ENCODE measurements around the gene MS4A15.

MS4A15 gene

DNA sequence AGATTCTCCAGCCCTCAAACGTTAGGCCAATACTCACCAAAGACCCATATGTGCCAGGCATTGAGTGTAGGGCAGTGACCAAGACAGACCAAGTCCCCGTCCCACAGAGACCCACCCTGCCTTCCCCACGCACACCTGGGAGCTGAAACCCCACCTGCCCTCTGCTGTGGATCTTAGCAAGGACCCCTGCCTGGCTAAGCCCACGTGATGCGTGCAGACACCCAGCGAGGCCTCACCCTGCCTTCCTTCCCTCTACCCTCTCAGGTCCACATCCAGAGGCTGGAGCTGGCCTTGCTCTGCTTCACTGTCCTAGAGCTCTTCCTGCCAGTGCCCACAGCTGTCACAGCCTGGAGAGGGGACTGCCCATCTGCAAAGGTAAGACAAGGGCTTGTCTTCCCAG is 38.6 kb downstream of the MS4A15 start:
- ChIA-PET CTCF (interaction anchor here (1.6 kb wide), 1 partner anchor 36 kb away, joined by 5 read pairs; no protein-coding TSS in a partner anchor), POLR2A (no interaction called here)
- TF ChIP-seq ARNT (IDR thresholded peaks at IDR 0.05), result no peak
- TF ChIP-seq SUZ12 (IDR thresholded peaks at IDR 0.05), result no peak
- no peak for TF ChIP-seq SP1 (IDR thresholded peaks at IDR 0.05)
- no peak for TF ChIP-seq CTBP1 (IDR thresholded peaks at IDR 0.05; ENCODE audit: borderline replicate concordance)
- TF ChIP-seq FOXK2 (IDR thresholded peaks at IDR 0.05), result no peak
- TF ChIP-seq LEF1 (IDR thresholded peaks at IDR 0.05; ENCODE audit: borderline replicate concordance), result no peak
- TF ChIP-seq ZNF384 (IDR thresholded peaks at IDR 0.05), result no peak
- TF ChIP-seq L3MBTL2 (conservative IDR thresholded peaks at IDR 0.05), result no peak
- TF ChIP-seq BHLHE40 (IDR thresholded peaks at IDR 0.05; ENCODE audit: borderline replicate concordance), result no peak
- no peak for TF ChIP-seq TARDBP (IDR thresholded peaks at IDR 0.05)
- TF ChIP-seq NFRKB (IDR thresholded peaks at IDR 0.05), result no peak
- DNase-seq (ENCODE audit: extremely low spot score), result no peak

DNA sequence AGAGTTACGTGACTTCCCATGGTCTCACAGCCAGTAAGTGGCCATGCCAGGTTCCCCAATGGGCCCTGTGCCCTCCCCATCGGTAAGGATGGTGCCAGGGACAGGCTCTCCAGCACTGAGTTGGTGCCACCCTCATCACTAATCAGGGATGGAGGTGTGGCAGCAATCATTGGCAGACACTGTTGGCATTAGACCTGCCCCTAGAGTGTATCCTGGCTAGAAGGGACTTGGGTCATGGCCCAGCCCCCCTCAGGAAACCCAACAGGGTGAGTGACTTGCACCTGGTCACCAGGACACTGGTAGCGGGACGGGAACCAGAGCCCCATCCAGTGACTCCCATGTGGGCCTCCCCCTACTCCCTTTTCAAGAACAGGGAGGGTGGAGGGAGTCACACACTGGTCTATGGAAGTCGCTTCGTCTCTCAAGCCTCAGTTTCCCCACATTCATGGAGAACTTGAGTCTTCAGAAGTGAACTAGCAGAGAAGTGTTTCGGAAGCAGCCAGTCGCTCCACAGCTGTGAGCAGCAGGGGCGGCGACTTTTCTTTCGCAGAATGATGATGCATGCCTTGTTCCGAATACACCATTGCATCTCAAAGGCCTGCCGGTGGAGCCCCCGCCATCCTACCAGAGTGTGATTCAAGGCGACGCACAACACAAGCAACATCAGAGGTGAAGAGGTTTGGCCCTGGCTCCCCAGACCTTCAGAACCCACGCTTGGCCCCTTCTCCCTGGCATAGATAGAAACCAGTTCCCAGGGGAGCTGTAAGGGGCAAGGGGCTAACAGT is 41.4 kb downstream of the MS4A15 start:
- POLR2A ChIA-PET, result no interaction called here
- CTCF ChIA-PET, result no interaction called here
- no peak for DNase-seq (ENCODE audit: extremely low spot score)

DNA sequence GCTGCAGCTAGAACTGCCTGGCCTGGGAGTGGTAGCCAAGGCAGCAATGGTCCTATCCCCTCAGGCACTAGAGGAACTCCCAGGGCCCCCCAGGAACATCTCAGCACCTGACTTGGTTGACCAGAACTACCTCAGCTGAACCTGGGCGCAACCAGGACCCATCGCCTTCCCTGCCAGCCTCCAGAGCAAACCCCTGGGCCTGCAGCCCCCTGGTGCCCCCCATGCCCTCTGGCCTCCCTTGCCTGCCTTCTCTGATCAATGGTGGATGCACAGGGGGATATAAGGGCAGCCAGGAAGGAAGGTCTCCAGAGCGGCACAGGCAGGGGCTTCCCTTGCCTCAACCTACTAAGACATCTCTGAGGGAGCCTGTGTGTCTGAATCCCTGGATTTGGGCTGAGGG is 42.0 kb downstream of the MS4A15 start:
- DNase-seq (ENCODE audit: extremely low spot score), result no peak
- TF ChIP-seq HDGF (IDR thresholded peaks at IDR 0.05; ENCODE audit: borderline replicate concordance), result no peak
- TF ChIP-seq SUZ12 (IDR thresholded peaks at IDR 0.05), result no peak
- TF ChIP-seq TARDBP (IDR thresholded peaks at IDR 0.05), result no peak
- no peak for TF ChIP-seq SP1 (IDR thresholded peaks at IDR 0.05)
- TF ChIP-seq FOXA1 (IDR thresholded peaks at IDR 0.05), result no peak
- TF ChIP-seq CTBP1 (IDR thresholded peaks at IDR 0.05; ENCODE audit: borderline replicate concordance), result no peak
- TF ChIP-seq ELF4 (IDR thresholded peaks at IDR 0.05), result no peak
- no peak for TF ChIP-seq L3MBTL2 (conservative IDR thresholded peaks at IDR 0.05)
- no peak for TF ChIP-seq LEF1 (IDR thresholded peaks at IDR 0.05; ENCODE audit: borderline replicate concordance)
- no peak for TF ChIP-seq ZNF384 (IDR thresholded peaks at IDR 0.05)
- TF ChIP-seq FOXM1 (IDR thresholded peaks at IDR 0.05; ENCODE audit: borderline replicate concordance), result no peak
- TF ChIP-seq BHLHE40 (IDR thresholded peaks at IDR 0.05; ENCODE audit: borderline replicate concordance), result no peak
- TF ChIP-seq, protein P1, sequence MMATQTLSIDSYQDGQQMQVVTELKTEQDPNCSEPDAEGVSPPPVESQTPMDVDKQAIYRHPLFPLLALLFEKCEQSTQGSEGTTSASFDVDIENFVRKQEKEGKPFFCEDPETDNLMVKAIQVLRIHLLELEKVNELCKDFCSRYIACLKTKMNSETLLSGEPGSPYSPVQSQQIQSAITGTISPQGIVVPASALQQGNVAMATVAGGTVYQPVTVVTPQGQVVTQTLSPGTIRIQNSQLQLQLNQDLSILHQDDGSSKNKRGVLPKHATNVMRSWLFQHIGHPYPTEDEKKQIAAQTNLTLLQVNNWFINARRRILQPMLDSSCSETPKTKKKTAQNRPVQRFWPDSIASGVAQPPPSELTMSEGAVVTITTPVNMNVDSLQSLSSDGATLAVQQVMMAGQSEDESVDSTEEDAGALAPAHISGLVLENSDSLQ (IDR thresholded peaks at IDR 0.05), result no peak
- no peak for TF ChIP-seq FOXK2 (IDR thresholded peaks at IDR 0.05)
- no peak for TF ChIP-seq NFRKB (IDR thresholded peaks at IDR 0.05)
- TF ChIP-seq ARNT (IDR thresholded peaks at IDR 0.05), result no peak
- POLR2A ChIA-PET, result no interaction called here
- CTCF ChIA-PET, result no interaction called here

More for the DNA sequence above, 41.4 kb downstream of the MS4A15 start:
- no peak for TF ChIP-seq ARNT (IDR thresholded peaks at IDR 0.05)
- no peak for TF ChIP-seq ELF4 (IDR thresholded peaks at IDR 0.05)
- no peak for TF ChIP-seq HDGF (IDR thresholded peaks at IDR 0.05; ENCODE audit: borderline replicate concordance)
- TF ChIP-seq FOXA1 (IDR thresholded peaks at IDR 0.05), result no peak
- no peak for TF ChIP-seq TARDBP (IDR thresholded peaks at IDR 0.05)
- TF ChIP-seq LEF1 (IDR thresholded peaks at IDR 0.05; ENCODE audit: borderline replicate concordance), result no peak
- no peak for TF ChIP-seq L3MBTL2 (conservative IDR thresholded peaks at IDR 0.05)

DNA sequence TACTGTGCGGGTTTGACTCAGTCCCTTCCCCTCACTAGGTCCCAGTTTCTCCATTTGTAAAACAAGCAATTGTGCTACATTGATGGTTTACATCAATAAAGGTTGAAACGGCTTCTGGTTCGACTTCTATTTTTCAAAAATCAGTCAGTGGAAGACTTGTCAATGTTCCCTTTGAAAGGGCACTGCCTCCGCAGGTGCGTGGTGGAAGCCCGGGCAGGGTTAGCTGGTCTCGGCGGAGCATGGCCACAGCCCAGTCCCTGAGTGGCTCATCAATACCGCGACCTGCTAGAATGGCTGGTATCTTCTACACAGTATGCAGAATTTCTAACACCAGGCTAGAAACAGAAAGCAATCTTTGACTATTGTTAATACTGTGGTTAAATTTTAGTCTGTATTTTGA is 44.5 kb downstream of the MS4A15 start:
- DNase-seq (ENCODE audit: extremely low spot score), result no peak
- CTCF ChIA-PET, result no interaction called here
- TF ChIP-seq SUZ12 (IDR thresholded peaks at IDR 0.05) (no peak), FOXM1 (IDR thresholded peaks at IDR 0.05; ENCODE audit: borderline replicate concordance) (no peak), LEF1 (IDR thresholded peaks at IDR 0.05; ENCODE audit: borderline replicate concordance) (no peak), TARDBP (IDR thresholded peaks at IDR 0.05) (no peak), ARNT (IDR thresholded peaks at IDR 0.05) (no peak), ZNF384 (IDR thresholded peaks at IDR 0.05) (no peak), BHLHE40 (IDR thresholded peaks at IDR 0.05; ENCODE audit: borderline replicate concordance) (no peak), L3MBTL2 (conservative IDR thresholded peaks at IDR 0.05) (no peak), FOXK2 (IDR thresholded peaks at IDR 0.05) (no peak), ELF4 (IDR thresholded peaks at IDR 0.05) (no peak), SP1 (IDR thresholded peaks at IDR 0.05) (no peak), NFRKB (IDR thresholded peaks at IDR 0.05) (no peak), HDGF (IDR thresholded peaks at IDR 0.05; ENCODE audit: borderline replicate concordance) (no peak)
- TF ChIP-seq, protein P1 (IDR thresholded peaks at IDR 0.05), result no peak
- POLR2A ChIA-PET, result no interaction called here

DNA sequence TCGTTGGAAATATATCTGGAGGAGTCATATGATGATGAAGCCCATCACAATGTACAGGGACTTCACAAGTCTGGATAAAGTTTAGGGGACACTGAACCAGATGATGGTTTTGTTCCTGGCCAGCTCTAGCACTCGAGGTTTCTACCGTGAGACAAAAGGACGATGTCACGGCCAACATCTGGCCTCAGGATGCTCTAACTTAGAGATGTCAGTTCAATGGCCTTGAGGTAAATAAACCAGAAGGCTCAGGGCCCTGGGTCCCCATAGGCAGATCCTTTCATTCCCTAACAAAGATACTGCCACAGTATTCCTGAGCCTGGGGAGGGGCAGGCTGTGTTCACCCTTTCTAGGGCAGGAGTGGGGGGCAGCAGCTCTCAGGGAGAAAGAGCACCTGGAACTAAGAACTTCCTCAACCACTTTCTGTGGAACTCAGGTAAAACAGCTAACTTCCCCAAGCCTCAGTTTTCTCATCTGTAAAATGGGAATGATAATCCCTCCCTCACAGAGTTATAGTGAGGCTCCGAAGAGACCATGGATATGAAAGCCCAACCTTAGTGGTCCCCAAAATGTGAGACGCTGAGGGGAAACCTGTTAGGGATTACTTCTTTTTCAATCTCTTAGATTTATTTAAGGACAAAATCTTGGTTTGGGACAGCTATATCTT is 46.7 kb downstream of the MS4A15 start:
- TF ChIP-seq BHLHE40 (IDR thresholded peaks at IDR 0.05; ENCODE audit: borderline replicate concordance), result no peak
- TF ChIP-seq CTBP1 (IDR thresholded peaks at IDR 0.05; ENCODE audit: borderline replicate concordance), result no peak
- TF ChIP-seq FOXA1 (IDR thresholded peaks at IDR 0.05), result no peak
- TF ChIP-seq NFRKB (IDR thresholded peaks at IDR 0.05), result no peak
- TF ChIP-seq, protein P1 (IDR thresholded peaks at IDR 0.05), result no peak
- TF ChIP-seq ARNT (IDR thresholded peaks at IDR 0.05), result no peak
- no peak for TF ChIP-seq LEF1 (IDR thresholded peaks at IDR 0.05; ENCODE audit: borderline replicate concordance)
- no peak for TF ChIP-seq FOXK2 (IDR thresholded peaks at IDR 0.05)
- TF ChIP-seq SP1 (IDR thresholded peaks at IDR 0.05), result no peak
- no peak for TF ChIP-seq L3MBTL2 (conservative IDR thresholded peaks at IDR 0.05)
- POLR2A ChIA-PET, result no interaction called here
- CTCF ChIA-PET, result no interaction called here
- no peak for DNase-seq (ENCODE audit: extremely low spot score)

DNA sequence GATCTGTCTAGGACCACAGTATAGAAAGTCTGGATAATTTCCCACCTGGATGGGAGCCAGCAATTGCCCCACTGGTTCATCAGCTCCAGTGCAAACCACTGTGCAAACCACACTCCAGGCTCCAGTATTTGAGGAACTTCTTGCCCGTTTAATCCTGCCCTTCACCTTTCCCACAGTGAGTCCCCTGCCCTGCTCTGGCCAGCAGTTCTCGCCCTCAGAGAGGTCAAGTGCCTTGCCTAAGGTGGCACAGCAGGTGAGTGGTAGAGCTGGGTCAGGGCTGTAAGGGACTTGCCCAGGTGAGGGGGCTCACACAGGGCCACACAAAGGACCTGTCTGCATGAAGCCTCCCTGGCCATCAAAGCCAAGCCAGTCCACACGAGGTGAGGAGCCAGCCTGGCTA is 52.6 kb downstream of the MS4A15 start:
- DNase-seq (ENCODE audit: extremely low spot score), result no peak
- ChIA-PET CTCF (no interaction called here), POLR2A (no interaction called here)
- no peak for TF ChIP-seq HDGF (IDR thresholded peaks at IDR 0.05; ENCODE audit: borderline replicate concordance)
- TF ChIP-seq SP1 (IDR thresholded peaks at IDR 0.05), result no peak
- no peak for TF ChIP-seq ZNF384 (IDR thresholded peaks at IDR 0.05)
- no peak for TF ChIP-seq NFRKB (IDR thresholded peaks at IDR 0.05)
- no peak for TF ChIP-seq ELF4 (IDR thresholded peaks at IDR 0.05)
- no peak for TF ChIP-seq ARNT (IDR thresholded peaks at IDR 0.05)
- TF ChIP-seq CTBP1 (IDR thresholded peaks at IDR 0.05; ENCODE audit: borderline replicate concordance), result no peak
- no peak for TF ChIP-seq FOXM1 (IDR thresholded peaks at IDR 0.05; ENCODE audit: borderline replicate concordance)

All from HEK293T (cell line).